Heart left ventricle (tissue), 13 donors: ENCODE data around the gene AHDC1.

Experiments
- CTCF ChIP-seq, 12 donors: fragments of 200-600 bp; sonication (generic) in 4 of 12; IDR thresholded peaks; one replicate each; pipeline versions ENCODE4 v1.5.0 to v1.8.0; 2018 to 2022; ENCODE audit warnings: antibody characterized with exemption in 12 of 12, mild to moderate bottlenecking in 5 of 12
- POLR2A ChIP-seq, 2 donors: fragments of 450-650 bp; IDR thresholded peaks; one replicate each; pipeline ENCODE4 v1.6.1; 2017; ENCODE audit warnings: antibody characterized with exemption in 2 of 2, mild to moderate bottlenecking in 2 of 2, moderate library complexity in 2 of 2
- donor health status: ischemic (EF 13 %, LVEDD 7.1; RV severe dilation, severe dysfunction).
- donor health status: DM: no; HTN: yes; CAD: no.
- donor health status: DM: no; HTN: no; CAD: no.
- donor health status: ischemic (EF 25% LVEDD 6.9; RV normal size, moderate dysfunction).
- donor health status: ischemic (EF 25% LVEDD 5.7; RV mildly dilated, moderate dysfunction).
- donor health status: ischemic (EF 35%, LVEDD 5.7; RV mildly dilated, moderate dysfunction).
- donor health status: nonischemic (EF 11% LVEDD 7.7; RV severe dilation, severe dysfunction).
- donor health status: DM: yes; HTN: yes; CAD: no.
- donor health status: PGD.
- donor health status: ischemic (EF 29% LVEDD 5.4; RV normal size, mild dysfunction).
- donor health status: nonischemic (EF 23%, LVEDD 6.1; RV moderate dilation, normal function).

- no peak for TF ChIP-seq CTCF (IDR thresholded peaks at IDR 0.05)
- TF ChIP-seq POLR2A (IDR thresholded peaks at IDR 0.05), result no peak
These were observed 63.8 kb downstream of the AHDC1 start for GRCh38 chr1:27539901-27540861.
